IPS DF 4.7 (cell line): ENCODE results near the gene GSDMA.
"Not testable (repeated sequence)": the region's sequence is repeated elsewhere in the genome, so short reads cannot be mapped to it uniquely, and the experiment has no call there.

Experiments used
- DNase-seq: peaks from one replicate; pipeline ENCODE4 v3.0.0-alpha.2; 2013; ENCODE audit warnings: low spot score; ENCODE audit errors: extremely low read depth

The GSDMA gene

DNA sequence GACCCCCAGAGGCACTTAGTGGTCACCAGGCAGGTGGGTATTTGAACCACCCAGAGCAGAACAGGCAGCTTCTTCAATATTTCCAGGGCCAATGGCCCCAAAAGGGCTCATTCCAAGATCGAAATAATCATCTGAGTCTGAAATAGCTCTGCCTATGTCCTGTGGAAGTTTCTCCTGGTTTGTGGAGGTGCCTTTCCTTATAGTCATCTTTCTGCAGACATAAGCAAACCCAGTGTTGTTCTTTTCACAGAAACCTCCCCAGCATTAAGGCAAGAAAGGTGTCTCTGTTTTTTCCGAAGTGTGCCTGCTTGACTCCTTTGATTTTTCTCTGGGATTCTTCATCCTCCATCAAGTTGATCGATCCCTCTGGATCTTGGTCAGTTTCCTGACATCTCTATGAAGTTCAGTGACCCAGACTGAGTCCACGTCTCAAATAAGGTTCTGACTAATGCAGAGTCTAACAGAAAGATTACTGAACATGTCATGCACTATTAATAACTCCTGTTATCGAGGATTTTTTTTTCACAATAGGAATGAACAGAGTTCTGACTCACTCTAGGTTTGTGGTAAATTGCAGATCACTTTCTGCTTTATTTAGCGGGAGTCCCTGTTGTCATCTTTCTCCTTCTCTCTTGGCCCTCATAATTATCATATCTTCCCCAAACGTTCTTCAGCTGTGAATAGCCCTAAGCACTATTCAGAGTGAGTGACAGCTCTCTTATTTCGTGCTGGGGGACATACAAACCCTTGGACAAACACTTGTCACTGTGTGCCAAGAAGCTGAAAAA, 33.8 kb upstream of the GSDMA start:
- DNase-seq: no peak

DNA sequence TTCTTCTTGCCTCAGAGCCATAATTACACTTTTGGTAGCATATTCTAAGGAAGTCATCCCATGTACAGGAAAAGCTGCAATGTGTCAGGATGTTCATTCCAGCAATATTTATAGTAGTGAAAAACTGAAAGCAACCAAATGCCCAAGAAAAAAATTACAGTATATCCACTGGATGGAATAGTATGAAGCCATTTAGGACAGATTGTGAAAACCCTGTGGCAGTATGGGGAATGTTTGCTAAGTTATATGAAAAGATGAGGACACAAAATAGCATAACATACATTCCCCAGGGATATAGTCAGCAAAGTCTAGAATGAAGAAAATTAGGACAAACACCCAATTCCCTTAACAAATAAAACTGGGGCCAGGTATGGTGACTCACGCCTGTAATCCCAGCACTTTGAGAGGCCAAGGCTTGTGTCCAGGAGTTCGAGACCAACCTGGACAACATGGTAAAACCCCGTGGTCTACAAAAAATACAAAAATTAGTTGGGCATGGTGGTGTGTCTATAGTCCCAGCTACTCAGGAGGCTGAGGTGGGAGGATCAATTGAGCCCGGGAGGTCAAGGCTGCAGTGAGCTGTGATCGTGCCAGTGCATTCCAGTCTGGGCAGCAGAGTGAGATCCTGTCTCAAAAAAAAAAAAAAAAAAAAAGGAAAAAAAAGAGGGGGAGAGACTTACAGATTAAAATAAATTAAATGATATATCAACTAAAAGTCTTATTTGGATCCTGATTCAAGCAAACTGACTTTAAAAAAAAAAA, 33.0 kb upstream of the GSDMA start:
- DNase-seq: no peak

DNA sequence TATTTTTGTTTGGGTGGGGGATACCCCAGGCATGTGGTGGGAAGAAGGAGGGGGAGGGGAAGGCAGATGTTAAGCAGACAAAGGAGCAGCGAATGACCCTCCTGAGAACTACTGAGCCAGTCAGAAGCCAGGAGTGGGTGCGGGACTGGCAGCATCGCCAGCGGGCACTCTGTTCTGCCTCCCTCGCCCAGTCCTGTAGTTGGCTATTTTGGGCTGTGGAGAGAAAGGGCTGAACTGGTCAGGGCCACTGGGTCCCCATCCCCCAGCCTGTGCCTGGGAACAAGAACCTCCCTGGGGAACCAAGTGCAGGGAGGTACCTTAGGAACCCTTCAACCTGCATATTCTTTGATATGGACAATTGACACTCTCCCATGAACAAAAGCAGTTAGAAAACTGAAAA, 28.9 kb upstream of the GSDMA start:
- DNase-seq: no peak

DNA sequence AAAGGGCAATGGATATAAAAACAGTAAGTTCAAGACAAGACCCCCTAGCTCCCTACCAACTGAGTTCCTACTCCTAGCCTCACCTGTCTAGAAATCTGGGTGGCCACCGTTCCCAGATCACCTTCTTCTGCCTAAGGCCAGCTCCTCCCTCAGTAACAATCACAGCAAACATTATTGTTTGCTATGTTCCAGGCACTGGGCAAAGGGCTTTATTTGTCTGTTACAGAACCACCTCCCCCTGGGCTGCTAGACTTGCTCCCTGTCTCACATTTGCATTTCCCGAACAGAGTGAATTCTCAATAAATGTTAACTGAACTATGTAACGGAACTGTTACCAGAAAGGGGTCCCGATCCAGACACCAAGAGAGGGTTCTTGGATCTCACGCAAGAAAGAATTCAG, 28.5 kb upstream of the GSDMA start:
- no peak for DNase-seq

DNA sequence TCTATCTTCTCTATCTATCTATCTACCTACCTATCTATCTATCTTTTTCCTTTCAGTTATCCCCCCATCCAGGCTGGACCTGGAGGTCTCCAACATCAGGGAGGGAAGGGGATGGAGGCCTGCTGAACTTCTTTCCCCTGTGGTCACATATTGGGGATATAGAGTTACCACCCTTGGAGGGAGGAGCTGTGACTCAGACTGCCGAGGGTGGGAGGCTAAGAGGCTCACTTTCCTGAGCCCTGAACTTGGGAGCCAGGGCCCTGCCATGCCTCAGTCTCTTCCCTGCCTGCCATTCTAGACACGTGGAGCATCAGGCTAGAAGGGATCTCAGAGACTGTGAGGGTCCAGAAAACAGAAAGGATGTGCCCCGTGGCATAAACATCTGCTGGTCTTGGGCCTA, 26.9 kb upstream of the GSDMA start:
- no peak for DNase-seq

DNA sequence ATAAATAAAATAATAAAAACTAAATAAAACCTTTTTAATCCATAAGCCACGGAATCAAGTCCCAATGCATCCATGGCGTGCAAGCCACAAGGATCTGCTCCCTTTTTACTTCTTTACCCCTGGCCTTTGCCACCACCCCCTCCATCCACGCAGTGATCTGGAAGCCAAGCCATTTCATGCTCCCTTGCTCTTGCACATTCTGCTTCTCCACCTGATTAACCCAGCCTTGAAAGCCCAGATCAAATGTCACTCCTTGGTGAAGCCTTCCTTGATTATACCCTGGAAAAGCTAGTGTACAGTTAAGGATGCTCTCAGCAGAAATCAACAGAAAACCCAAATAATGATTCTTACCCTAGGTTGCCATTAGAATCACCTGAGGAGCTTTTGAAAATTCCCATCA, 25.4 kb upstream of the GSDMA start:
- no peak for DNase-seq

DNA sequence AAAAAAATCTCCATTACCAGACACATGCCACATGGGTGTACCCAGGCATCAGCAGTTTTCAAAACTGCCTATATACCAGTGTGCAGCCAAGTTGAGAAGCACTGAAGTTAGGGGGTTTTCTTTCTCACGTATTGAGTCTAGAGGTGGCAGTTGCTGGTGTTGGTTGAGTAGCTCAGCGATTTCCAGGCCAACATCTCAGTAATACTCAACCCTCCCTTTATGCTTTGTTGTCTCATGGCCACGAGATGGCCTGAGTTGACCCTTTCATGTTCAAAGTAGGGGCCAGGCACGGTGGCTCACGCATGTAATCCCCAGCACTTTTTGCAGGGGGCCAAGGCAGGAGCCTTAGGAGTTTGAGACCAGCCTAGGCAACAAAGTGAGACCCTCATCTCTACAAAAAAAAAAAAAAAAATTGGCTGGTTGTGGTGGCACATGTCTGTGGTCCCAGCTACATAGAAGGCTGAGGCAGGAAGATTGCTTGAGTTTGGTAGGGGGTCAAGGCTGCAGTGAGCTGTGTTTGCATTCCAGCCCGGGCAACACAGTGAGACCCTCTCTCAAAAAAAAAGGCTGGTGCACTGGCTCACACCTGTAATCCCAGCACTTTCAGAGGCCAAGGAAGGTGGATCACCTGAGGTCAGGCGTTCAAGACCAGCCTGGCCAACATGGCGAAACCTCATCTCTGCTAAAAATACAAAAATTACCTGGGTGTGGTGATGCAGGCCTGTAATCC, 24.5 kb upstream of the GSDMA start:
- DNase-seq: no peak

DNA sequence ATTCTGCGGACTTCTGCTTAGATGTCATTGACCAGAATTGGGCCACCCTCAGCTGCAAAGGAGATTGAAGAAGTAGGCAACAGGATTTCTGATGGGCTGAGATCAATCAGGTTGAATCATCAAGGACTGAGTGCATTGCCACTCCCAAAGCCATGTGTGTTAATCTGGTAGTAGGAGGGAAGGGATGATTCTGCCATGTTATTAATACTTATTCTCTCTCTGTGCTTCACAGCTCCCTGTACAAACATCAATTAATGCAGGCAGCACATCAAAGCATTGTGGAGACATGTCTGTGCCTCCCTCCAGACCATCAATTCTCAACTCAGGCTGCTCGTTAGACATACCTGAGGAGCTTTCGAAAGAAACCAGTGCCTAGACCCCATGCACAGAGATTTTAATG, 23.7 kb upstream of the GSDMA start:
- DNase-seq: no peak

DNA sequence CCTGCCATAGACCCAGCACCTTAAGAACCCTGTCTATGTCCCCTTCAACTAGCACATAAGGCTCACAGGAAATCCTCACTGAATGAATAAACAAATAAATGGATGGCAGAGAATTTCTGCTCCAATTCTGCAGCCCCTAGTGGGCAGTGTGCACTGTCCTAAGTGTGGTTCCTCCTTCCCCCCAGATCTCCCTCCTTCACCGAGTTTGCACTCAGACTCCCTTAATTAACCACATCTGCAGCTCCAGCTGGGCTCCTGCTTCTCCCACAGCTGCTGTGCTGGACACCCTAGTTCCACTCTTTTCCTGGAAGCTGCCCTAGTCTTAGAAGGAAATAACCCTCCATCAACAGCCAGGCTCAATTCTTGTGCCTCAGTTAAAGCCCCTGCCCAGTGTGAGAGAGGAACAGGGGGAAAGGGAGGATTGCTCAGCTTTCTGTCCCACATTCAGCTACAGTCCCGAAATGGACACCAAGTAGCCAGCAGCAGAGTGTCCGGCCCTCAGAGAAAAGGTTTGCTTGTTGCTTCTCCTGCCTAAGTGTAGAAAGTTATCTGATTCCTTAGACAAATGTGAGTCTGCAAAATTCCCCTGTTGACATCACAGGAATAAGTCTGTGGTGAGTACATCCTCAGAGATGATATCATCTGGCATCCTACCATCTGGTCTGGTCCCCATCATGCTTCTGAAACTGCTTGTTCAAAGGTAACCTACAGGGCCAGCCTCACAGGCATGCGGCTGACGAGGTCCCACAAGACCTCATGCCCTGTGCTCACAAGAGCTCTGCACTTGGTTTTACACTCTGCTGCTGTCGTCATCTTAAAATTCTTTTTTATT, 23.0 kb upstream of the GSDMA start:
- no peak for DNase-seq

DNA sequence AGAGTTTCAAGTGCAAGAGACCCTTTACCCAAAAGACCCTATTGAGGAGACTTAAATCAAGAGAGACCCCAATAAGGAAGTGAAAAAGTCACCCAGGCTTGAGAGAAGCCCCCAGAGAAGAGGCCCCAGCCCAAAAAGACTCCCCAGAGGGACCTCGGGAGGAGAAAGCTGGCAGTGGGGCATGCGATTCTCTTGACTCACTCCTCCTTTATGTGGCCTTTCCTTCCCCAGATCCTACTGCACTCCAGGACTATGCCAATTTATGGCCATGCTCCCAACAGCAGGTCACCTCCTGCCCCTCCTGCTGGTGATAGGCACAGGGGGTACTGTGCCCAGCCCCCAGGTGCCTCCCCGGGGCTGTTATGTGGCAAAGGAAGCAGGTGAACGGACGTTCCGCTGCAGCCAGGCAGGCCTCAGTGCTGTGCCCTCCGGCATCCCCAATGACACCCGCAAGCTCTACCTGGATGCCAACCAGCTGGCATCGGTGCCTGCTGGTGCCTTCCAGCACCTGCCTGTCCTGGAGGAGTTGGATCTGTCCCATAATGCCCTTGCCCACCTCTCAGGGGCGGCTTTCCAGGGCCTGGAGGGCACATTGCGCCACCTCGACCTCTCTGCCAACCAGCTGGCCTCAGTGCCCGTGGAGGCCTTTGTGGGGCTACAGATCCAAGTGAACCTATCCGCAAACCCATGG, 19.0 kb upstream of the GSDMA start:
- no peak for DNase-seq

DNA sequence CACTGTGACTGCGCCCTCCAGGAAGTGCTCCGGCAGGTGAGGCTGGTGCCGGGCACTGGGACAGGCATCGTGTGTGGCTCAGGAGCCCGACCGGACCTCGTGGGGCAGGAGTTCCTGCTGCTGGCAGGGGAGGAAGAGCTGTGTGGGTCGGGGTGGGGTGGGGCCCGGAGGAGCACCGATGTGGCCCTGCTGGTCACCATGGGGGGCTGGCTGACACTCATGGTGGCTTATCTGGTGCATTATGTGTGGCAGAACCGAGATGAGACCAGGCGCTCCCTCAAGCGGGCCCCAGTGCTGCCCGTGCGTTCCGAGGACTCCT, 18.5 kb upstream of the GSDMA start:
- no peak for DNase-seq

DNA sequence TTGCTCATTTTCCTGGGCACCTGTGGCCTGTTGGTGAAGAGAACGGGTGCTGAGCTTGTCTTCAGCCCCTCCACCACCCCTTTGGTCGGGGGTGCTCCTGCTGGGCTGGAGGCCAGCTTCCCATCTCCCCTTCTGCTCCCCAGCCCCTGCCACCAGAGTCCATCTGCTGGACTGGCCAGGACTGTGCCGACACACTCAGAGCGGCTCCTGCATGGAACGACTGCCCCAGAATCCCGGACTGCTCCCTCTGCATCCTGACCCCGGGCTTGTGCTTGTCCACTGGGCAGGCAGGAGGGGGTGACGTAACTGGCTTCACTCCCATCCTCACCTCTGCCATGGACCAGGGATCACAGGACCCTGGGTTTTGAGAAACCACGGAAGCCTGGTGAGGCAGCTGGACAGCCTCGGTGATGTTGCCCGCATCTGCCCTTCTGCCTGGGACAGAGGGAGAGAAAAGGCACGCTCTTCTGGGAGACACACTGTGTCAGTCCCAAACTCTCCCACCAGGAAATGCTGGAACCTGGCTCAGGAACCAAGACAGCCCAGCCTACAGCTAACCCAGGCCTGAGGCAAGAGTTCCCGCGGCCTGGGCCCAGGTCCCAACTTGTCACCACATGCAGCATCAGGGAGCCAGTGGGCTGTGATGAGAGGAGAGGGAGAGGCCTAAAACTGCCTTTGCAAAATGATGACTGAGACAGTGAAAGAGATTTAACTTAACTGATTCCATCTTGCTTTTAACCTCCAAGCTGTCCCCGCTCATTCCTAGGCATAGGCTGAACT, 16.1 kb upstream of the GSDMA start:
- no peak for DNase-seq

DNA sequence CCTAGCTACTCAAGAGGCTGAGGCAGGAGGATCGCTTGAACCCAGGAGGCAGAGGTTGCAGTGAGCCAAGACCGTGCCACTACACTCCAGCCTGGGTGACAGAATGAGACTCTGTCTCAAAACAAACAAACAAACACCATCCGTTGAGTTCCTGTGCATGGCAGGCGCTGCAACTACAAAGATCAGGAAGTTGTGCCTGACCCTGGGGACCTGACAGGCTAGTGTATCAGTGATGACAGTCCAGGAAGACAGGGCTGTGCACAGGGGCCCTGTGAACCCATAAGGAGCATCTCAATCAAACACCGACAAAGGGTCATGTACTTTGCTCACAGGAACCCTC, 14.3 kb upstream of the GSDMA start:
- not testable (repeated sequence) for DNase-seq

DNA sequence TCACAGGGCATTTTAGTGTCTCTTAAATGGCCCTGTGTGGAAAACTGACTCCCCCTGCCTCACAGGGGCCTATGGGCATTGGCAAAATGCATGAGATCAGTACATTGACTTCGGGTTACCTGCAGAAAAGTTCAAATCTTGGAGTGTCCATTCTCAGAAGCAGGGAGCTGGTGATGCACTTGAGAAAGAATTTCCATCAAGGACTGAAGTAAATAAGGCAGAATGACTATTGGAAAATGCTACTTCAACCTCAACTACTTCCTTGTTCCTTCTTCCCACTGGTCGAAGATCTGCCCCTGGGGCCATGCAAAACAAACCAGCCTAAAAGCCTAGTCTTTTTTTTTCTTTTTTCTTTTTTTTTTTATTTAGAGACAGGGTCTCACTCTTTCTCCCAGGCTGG, 13.8 kb upstream of the GSDMA start:
- no peak for DNase-seq

DNA sequence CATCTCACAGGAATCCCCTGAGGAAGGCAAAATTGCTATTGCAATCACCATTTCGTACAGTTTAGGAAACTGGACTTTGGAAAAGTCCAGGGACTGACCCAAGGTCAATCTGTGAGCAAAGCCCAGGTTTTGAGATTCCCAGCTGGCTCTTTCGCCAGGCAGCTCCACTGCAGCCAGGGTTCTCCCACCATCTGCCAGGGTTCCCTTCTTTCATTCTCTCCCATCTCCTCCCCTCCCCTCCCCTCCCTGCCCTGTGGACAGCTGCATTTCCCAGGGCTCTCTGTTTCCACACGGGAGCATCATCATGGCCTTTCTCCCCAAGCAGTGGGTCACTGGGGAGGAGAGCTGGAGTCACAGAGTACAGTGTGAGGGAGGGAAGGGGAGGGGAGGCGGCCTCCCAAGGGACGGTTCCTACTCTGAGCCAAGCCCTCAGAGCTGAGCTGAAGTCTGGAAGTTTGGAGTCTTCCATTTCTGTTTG, 11.9 kb upstream of the GSDMA start:
- no peak for DNase-seq

DNA sequence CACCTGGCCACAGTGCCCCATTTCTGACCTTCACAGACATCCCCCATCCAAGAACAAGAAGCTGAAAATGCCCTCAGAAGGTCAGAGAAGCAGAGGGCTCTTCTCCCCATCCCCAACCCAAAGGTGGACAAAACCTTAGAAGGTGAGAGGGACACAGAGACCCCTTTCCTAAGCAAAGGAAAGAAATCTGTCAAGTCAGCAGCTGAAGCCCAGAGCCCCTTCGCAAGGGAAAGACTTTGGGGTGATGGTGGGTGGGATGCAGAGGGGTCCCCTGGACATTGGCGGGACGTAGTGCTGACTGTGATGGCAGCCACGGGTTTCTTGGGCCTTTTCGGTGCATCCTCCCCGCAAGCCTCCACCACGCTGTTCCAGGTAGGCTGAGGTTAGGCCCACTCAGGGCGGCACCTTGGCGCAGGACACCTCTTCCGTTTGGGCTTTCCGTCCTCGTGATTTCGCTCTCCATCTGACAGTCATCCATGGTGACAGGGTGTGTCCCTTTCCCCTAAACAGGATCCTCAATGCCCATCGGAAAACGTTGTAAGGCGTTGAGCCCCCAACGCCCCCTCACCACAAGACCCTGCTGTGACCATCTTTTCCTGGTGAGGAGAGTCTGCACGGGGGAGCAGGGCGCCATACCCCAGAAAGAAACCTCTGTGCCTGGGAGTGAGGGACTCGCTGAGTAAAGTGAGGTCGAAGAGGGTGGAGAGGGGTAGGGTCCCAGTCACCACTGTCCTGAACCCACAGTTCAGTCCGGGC, 10.7 kb upstream of the GSDMA start:
- DNase-seq: no peak

DNA sequence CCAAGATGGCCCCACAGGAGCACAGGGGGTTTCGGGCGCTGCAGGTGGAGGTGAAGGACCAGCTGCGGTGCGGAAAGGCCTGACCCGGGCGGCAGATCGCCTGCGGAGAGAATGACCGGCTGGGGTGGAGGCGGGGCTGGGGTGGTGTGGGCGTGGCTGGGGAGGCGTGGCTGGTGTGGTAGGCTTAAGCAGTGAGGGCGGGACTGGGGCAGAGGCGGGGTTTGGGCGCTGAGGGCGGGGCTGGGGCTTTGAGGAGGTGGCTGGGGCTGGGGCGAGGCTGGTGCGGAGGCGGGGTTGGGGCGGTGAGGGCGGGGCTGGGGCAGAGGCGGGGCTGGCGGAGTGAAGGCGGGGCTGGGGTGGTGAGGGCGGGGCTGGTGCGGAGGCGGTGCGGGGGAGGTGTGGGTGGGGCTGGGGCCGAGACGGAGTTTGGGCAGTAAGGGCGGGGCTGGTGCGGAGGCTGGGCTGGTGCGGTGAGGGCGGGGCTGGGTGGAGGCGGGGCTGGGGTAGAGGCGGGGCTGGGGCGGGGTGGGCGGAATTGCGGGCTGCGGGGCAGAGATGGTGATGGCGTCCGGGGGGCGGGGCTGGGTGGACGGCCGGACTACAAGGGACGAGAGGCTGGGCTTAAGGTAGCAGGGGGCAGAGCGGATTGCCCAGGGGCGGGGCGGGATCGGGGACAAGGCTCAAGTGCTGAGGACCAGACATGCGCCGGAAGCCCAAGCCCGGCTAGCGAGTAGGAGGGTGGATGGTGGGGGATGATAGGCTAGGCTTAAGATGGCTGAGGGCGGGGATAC, 9.9 kb upstream of the GSDMA start:
- peak; percentile 95 for DNase-seq

DNA sequence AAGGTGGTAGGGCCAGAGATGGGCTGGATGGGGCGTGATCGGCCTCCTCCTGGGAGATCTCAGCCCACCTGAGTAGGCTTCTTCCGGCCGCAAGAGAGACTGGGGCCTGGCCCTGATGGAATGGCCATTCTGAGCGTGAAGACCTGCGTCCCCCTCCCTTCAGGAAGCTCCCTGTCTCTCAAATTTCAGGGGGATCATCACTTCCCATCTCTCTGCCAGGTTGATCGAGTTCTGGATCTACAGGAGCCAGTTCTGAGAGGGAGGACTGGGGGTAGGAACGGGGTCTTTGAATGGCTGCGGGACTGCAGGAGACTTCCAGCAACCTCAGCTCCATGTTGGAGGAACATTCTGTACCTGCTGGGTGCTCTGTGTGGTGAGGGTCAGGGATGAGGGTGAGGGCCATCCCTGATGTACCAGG, 9.3 kb upstream of the GSDMA start:
- no peak for DNase-seq

DNA sequence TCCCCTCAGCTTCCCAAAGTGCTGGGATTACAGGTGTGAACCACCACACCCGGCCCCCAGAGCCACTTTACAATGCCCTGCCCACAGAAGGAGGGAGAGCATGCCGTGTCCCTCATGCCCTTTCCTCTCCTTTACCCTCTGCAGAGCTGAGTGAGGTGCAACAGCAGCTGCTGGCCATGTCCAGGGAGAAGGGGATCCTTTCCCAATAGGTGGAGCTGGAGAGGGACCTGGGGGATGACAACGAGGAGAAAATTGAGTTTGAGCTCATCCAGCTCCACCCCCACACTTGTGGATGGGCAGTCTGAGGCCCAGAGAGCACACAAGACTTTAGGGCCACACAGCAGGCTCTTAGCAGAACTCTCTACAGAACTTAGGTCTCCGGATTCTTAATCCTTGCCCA, 7.9 kb upstream of the GSDMA start:
- DNase-seq: no peak
